K562 (cell line): Measurements from ENCODE around the gene DDAH2. TPM values are rescaled to one million over a fixed set of nuclear protein-coding genes. Genes with fewer than 3 reads are reported as not detected.

Experiments used
- CHD1 ChIP-seq: fragments of 200-600 bp; sonication (generic); IDR thresholded peaks from one replicate; pipeline ENCODE4 v1.6.1; 2012; ENCODE audit warnings: mild to moderate bottlenecking, moderate library complexity, low read length, inconsistent platforms
- GTF3C2 ChIP-seq: IDR thresholded peaks from 3 replicates; pipeline ENCODE4 v1.6.1; 2011; ENCODE audit warnings: borderline replicate concordance, mild to moderate bottlenecking, moderate library complexity; ENCODE audit not compliant: insufficient read length; ENCODE audit errors: extremely low read depth
- HNRNPK ChIP-seq: fragments of 200-400 bp; formaldehyde crosslinking; IDR thresholded peaks from one replicate; pipeline ENCODE4 v1.6.1; 2018; ENCODE audit warnings: mild to moderate bottlenecking, low read depth, low read length; ENCODE audit not compliant: poor library complexity, severe bottlenecking
- HOMEZ ChIP-seq: fragments of 250-450 bp; sonication (Bioruptor Pico); IDR thresholded peaks from 2 replicates; pipeline ENCODE4 v1.4.0; 2020; ENCODE audit warnings: mild to moderate bottlenecking, moderate library complexity
- KLF6 ChIP-seq: fragments of 250-450 bp; sonication (Bioruptor Pico); IDR thresholded peaks from 2 replicates; pipeline ENCODE4 v1.4.0; 2020; ENCODE audit warnings: mild to moderate bottlenecking, moderate library complexity, borderline replicate concordance
- MCM2 ChIP-seq: fragments of 450-650 bp; IDR thresholded peaks from 2 replicates; pipeline ENCODE4 v1.6.1; 2017; ENCODE audit warnings: low read depth, mild to moderate bottlenecking
- TRIM25 ChIP-seq: fragments of 450-650 bp; IDR thresholded peaks from 2 replicates; pipeline ENCODE4 v1.7.0; 2016; ENCODE audit warnings: borderline replicate concordance
- ZBTB5 ChIP-seq: fragments of 450-650 bp; IDR thresholded peaks from 2 replicates; pipeline ENCODE4 v1.6.1; 2017; ENCODE audit warnings: antibody characterized with exemption
- ZC3H8 ChIP-seq: fragments of 450-650 bp; IDR thresholded peaks from 2 replicates; pipeline ENCODE4 v1.6.1; 2017
- ZNF449 ChIP-seq: fragments of 250-450 bp; sonication (Bioruptor Pico); IDR thresholded peaks from 2 replicates; pipeline ENCODE4 v1.8.0; 2022; ENCODE audit warnings: moderate library complexity, mild to moderate bottlenecking, inconsistent platforms
- ZNF639 ChIP-seq, 2 experiments: fragments of 200-800 bp in 1 of 2; sonication (Bioruptor generic) in 1 of 2; sonication (generic) in 1 of 2; formaldehyde crosslinking in 1 of 2; IDR thresholded peaks in 1 of 2; conservative IDR thresholded peaks in 1 of 2; 2 replicates each; pipeline versions ENCODE4 v1.5.0 to v1.6.1; 2016 to 2020; ENCODE audit warnings: missing compliant biosample characterization in 1 of 2, missing genetic modification characterization in 1 of 2, missing genetic modification reagents in 1 of 2
- ZNF79 ChIP-seq: fragments of 250-450 bp; sonication (Bioruptor Pico); IDR thresholded peaks from 2 replicates; pipeline ENCODE4 v1.4.0; 2020; ENCODE audit warnings: low read depth, mild to moderate bottlenecking, moderate library complexity
- polyA plus RNA-seq, 8 experiments: library from polyadenylated mRNA; depleted of rRNA in 4 of 8; stranded (reverse) in 5 of 8; unstranded in 3 of 8; fragments of >200 nt; fragmentation: Nextera tagmentation in 2 of 8; fragmentation: Illumina TruSeq in 1 of 8; extraction: Ambion mirVana in 2 of 8; extraction: Trizol in 1 of 8; gene quantifications; 2 replicates each; pipeline versions ENCODE4 v1.2.1 to v1.2.3, GENCODE V29; 2011 to 2014; ENCODE audit warnings: inconsistent platforms in 1 of 8, missing spikeins in 1 of 8
- total RNA-seq, 7 experiments: library from RNA; depleted of rRNA in 6 of 7; stranded (reverse); fragments of >200 nt in 6 of 7; fragmentation: Illumina TruSeq in 2 of 7; extraction: Trizol in 2 of 7; gene quantifications; 2 replicates each; pipeline versions ENCODE4 v1.2.1 to v1.2.3, GENCODE V29; 2011 to 2021; ENCODE audit warnings: low replicate concordance in 1 of 7

Gene DDAH2
- total and polyA plus RNA-seq, 9 of the 15 experiments (the other 6 are each of a cell fraction or from before 2014, with no cell fraction given) = 1.8 to 45.4 (median 21.4) TPM

- no peak for TF ChIP-seq TRIM25
- no peak for TF ChIP-seq MCM2
- no peak for TF ChIP-seq HNRNPK
- peak; percentile 88; the same call in 1 of the 2 replicates for TF ChIP-seq KLF6 (CRISPR knock-in tag)
- peak; percentile 47; the same call in 1 of the 2 replicates for TF ChIP-seq HOMEZ
- TF ChIP-seq GTF3C2 = no peak
- no peak for TF ChIP-seq ZBTB5
- peak; percentile 87 for TF ChIP-seq ZNF449 (CRISPR knock-in tag)
- no peak for TF ChIP-seq CHD1
- peak in 1 of 2 experiments; percentile 81; a peak in 2 of 4 replicates for TF ChIP-seq ZNF639 (CRISPR knock-in tag; conservative IDR thresholded peaks at IDR 0.05 in 1 of 2, IDR thresholded peaks at IDR 0.05 in 1 of 2)
- 0 out of 2 replicates have a peak, but pooled peaks have one; percentile 50 for TF ChIP-seq ZNF79 (CRISPR knock-in tag)
- no peak for TF ChIP-seq ZC3H8
Measured at GRCh38 chr6:31725502-31726350, 3.4 kb downstream of the DDAH2 start (continued).
